GM12891 (cell line): ENCODE results near the gene RGS2.

Experiments used
- POLR2A ChIP-seq: IDR thresholded peaks from 2 replicates; pipeline ENCODE4 v1.6.1; 2011; ENCODE audit warnings: low read depth, low read length, control low read depth
- POLR2AphosphoS5 ChIP-seq: IDR thresholded peaks from 2 replicates; pipeline ENCODE4 v1.6.1; 2011; ENCODE audit warnings: low read depth, low read length, control low read depth
- POU2F2 ChIP-seq: IDR thresholded peaks from 2 replicates; pipeline ENCODE4 v1.6.1; 2011; ENCODE audit warnings: low read depth, mild to moderate bottlenecking, control low read depth, low read length, moderate library complexity
- SPI1 ChIP-seq: IDR thresholded peaks from 2 replicates; pipeline ENCODE4 v1.6.1; 2011; ENCODE audit warnings: low read depth, low read length, control low read depth
- TAF1 ChIP-seq: IDR thresholded peaks from 2 replicates; pipeline ENCODE4 v1.6.1; 2011; ENCODE audit warnings: low read depth, low read length, control low read depth

GRCh38 chr1:192764675-192765074 lies 44.2 kb upstream of the RGS2 start:
- TF ChIP-seq POLR2A (no peak), POLR2AphosphoS5 (no peak), TAF1 (no peak), POU2F2 (no peak), SPI1 (no peak)
